H4 (cell line): ENCODE results near the gene MIX23. TPM values are rescaled to one million over a fixed set of nuclear protein-coding genes. Genes with fewer than 3 reads are reported as not detected.
A peak's percentile ranks its signal among the peaks of the same experiment; 100 is the strongest.

Source experiments
- DNase-seq: peaks from one replicate; pipeline ENCODE4 v3.0.0-alpha.2; 2015; ENCODE audit warnings: low spot score
- total RNA-seq: library from RNA; depleted of rRNA; stranded (reverse); fragments of >200 nt; shearing (Covaris generic); gene quantifications from 2 replicates; pipeline ENCODE4 v1.2.3, GENCODE V29; 2014; rRNA removed

The MIX23 gene
- total RNA-seq, 1 experiment from 2014 or later: 52.8 TPM

- no peak for DNase-seq
Observed at GRCh38 chr3:122351612-122352011, 31.4 kb downstream of the MIX23 start.

- peak; percentile 26 for DNase-seq
Observed at GRCh38 chr3:122350814-122351418, 32.1 kb downstream of the MIX23 start.

- DNase-seq: no peak
Observed at GRCh38 chr3:122349171-122349570, 33.9 kb downstream of the MIX23 start.

GRCh38 chr3:122343654-122344053 is 39.4 kb downstream of the MIX23 start:
- DNase-seq: no peak

GRCh38 chr3:122342803-122343202 is 40.2 kb downstream of the MIX23 start:
- DNase-seq: no peak

- no peak for DNase-seq
Observed at GRCh38 chr3:122332551-122332950, 50.5 kb downstream of the MIX23 start.

GRCh38 chr3:122331886-122332285 is 51.1 kb downstream of the MIX23 start:
- no peak for DNase-seq

GRCh38 chr3:122325769-122326168 is 57.3 kb downstream of the MIX23 start:
- no peak for DNase-seq

- peak; percentile 21 for DNase-seq
Observed at GRCh38 chr3:122324871-122325323, 58.1 kb downstream of the MIX23 start, which contains the start of gene CSTA. Gene CSTA, plus strand, starts transcription at chr3:122325248. Its CDS starts 45 bp downstream, at chr3:122325293.

- no peak for DNase-seq
Observed at GRCh38 chr3:122322095-122323075, 60.6 kb downstream of the MIX23 start.

GRCh38 chr3:122318620-122319019 is 64.4 kb downstream of the MIX23 start:
- no peak for DNase-seq

GRCh38 chr3:122316368-122316767 is 66.7 kb downstream of the MIX23 start:
- no peak for DNase-seq

GRCh38 chr3:122315619-122316018 is 67.4 kb downstream of the MIX23 start:
- no peak for DNase-seq

GRCh38 chr3:122314228-122314876 is 68.7 kb downstream of the MIX23 start:
- no peak for DNase-seq

- DNase-seq: no peak
Observed at GRCh38 chr3:122313281-122313680, 69.8 kb downstream of the MIX23 start.

GRCh38 chr3:122312826-122313225 is 70.2 kb downstream of the MIX23 start:
- DNase-seq: no peak

GRCh38 chr3:122310361-122310760 is 72.7 kb downstream of the MIX23 start:
- DNase-seq: no peak

Other genes with a start within 250 kb of the MIX23 start
- gene CASR, start 199.6 kb downstream of the MIX23 start, total RNA-seq: not detected in 2 replicates
- gene CSTA, start 58.0 kb downstream of the MIX23 start, total RNA-seq: 39.5 and 62.1 TPM in 2 replicates
- 25.7 and 34.3 TPM in 2 replicates for gene FAM162A, start 951 bp upstream of the MIX23 start, total RNA-seq
- 7.9 and 10.9 TPM in 2 replicates for gene WDR5B, start 32.8 kb upstream of the MIX23 start, total RNA-seq
- 43.5 and 67.2 TPM in 2 replicates for gene KPNA1, start 131.7 kb upstream of the MIX23 start, total RNA-seq
- 57.9 and 67.5 TPM in 2 replicates for gene PARP9, start 181.1 kb upstream of the MIX23 start, total RNA-seq
- gene DTX3L, start 181.1 kb upstream of the MIX23 start, total RNA-seq: 45.9 and 53.2 TPM in 2 replicates
- gene PARP15, start 194.4 kb upstream of the MIX23 start, total RNA-seq: not detected in 2 replicates